Activated CD8-positive, alpha-beta memory T cell treated with anti-CD3 and anti-CD28 coated beads, Interleukin-2, amount 10 ng/mL, durations not matched to agents 7 days and 5 days (primary cell): ENCODE measurements around the gene MEGF8. TPM values are rescaled to one million over a fixed set of nuclear protein-coding genes. Genes with fewer than 3 reads are reported as not detected.
"Not testable (repeated sequence)": the region's sequence is repeated elsewhere in the genome, so short reads cannot be mapped to it uniquely, and the experiment has no call there.

Experiments used
- ATAC-seq: fragments of 150-1000 bp; cut with Tn5 transposase; one replicate; pipeline ENCODE4 v1.10.0; 2021; ENCODE audit warnings: moderate library complexity
- CTCF ChIA-PET: fragments of 350-600 bp; sonication (Branson Sonifier 250); formaldehyde crosslinking; loops from one replicate; lab custom pipeline; 2021; ENCODE audit warnings: antibody characterized with exemption; lab: Charles Lee
- DNase-seq: peaks from one replicate; pipeline ENCODE4 v3.0.0-alpha.2; 2020
- H3K27ac Mint-ChIP-seq: one replicate; pipeline ENCODE4 v1.8.0; 2021; ENCODE audit warnings: mild to moderate bottlenecking, mixed read lengths
- H3K27me3 Mint-ChIP-seq: one replicate; pipeline ENCODE4 v1.8.0; 2021; ENCODE audit warnings: mixed read lengths
- H3K36me3 Mint-ChIP-seq: one replicate; pipeline ENCODE4 v1.8.0; 2021; ENCODE audit warnings: mild to moderate bottlenecking, mixed read lengths
- H3K4me1 Mint-ChIP-seq: one replicate; pipeline ENCODE4 v1.8.0; 2021; ENCODE audit warnings: mixed read lengths
- H3K4me3 Mint-ChIP-seq: one replicate; pipeline ENCODE4 v1.8.0; 2021; ENCODE audit warnings: mild to moderate bottlenecking, moderate library complexity, mixed read lengths
- H3K9me3 Mint-ChIP-seq: one replicate; pipeline ENCODE4 v1.8.0; 2022; ENCODE audit warnings: low read depth, mixed read lengths
- total RNA-seq, 2 experiments: library from RNA; stranded (reverse); gene quantifications; one replicate each; pipeline ENCODE4 v1.2.3, GENCODE V29; 2021

The MEGF8 gene
- total RNA-seq, 2 experiments from 2014 or later: 6.5 TPM

- DNase-seq (no peak), ATAC-seq (no peak)
- Mint-ChIP-seq H3K9me3 (no peaks in the 10 kb centered on the region), H3K4me1 (peaks cover 1% of the 10 kb centered on the region), H3K4me3 (no peak overlapping the region), H3K27ac (no peak overlapping the region), H3K27me3 (no peaks in the 10 kb centered on the region), H3K36me3 (no peaks in the 10 kb centered on the region)
- CTCF ChIA-PET: interaction anchor here (0.8 to 1.1 kb wide), 2 partner anchors 199 to 297 kb away, joined by 3 to 4 read pairs; no protein-coding TSS in a partner anchor
These were observed 6.6 kb downstream of the MEGF8 start for GRCh38 chr19:42332059-42332458.

- H3K4me3 Mint-ChIP-seq: no peak overlapping the region
- CTCF ChIA-PET: interaction anchor here (1.1 kb wide), 1 partner anchor 298 kb away, joined by 4 read pairs; no protein-coding TSS in a partner anchor
- H3K4me1 Mint-ChIP-seq: no peaks in the 10 kb centered on the region
- no peak for DNase-seq
- H3K27me3 Mint-ChIP-seq: no peaks in the 10 kb centered on the region
- no peak for ATAC-seq
- no peaks in the 10 kb centered on the region for H3K9me3 Mint-ChIP-seq
- no peak overlapping the region for H3K27ac Mint-ChIP-seq
- no peaks in the 10 kb centered on the region for H3K36me3 Mint-ChIP-seq
These were observed 7.6 kb downstream of the MEGF8 start for GRCh38 chr19:42333018-42333417.

- H3K4me3 Mint-ChIP-seq: no peak overlapping the region
- ATAC-seq (no peak), DNase-seq (no peak)
- no peaks in the 10 kb centered on the region for H3K4me1 Mint-ChIP-seq
- no peak overlapping the region for H3K27ac Mint-ChIP-seq
- no peaks in the 10 kb centered on the region for H3K27me3 Mint-ChIP-seq
- CTCF ChIA-PET: no interaction called here
- H3K9me3 Mint-ChIP-seq: no peaks in the 10 kb centered on the region
- no peaks in the 10 kb centered on the region for H3K36me3 Mint-ChIP-seq
These were observed 8.7 kb downstream of the MEGF8 start for GRCh38 chr19:42333975-42334696.

GRCh38 chr19:42334697-42335373, 9.4 kb downstream of the MEGF8 start:
- Mint-ChIP-seq H3K27ac (no peak overlapping the region), H3K36me3 (no peaks in the 10 kb centered on the region), H3K9me3 (no peaks in the 10 kb centered on the region), H3K4me1 (no peaks in the 10 kb centered on the region), H3K27me3 (no peaks in the 10 kb centered on the region), H3K4me3 (no peak overlapping the region)
- CTCF ChIA-PET: no interaction called here
- no peak for ATAC-seq
- DNase-seq: no peak

GRCh38 chr19:42335374-42335936, 10.0 kb downstream of the MEGF8 start:
- no peak overlapping the region for H3K4me3 Mint-ChIP-seq
- H3K4me1 Mint-ChIP-seq: no peaks in the 10 kb centered on the region
- DNase-seq (no peak), ATAC-seq (no peak)
- H3K27ac Mint-ChIP-seq: no peak overlapping the region
- no peaks in the 10 kb centered on the region for H3K9me3 Mint-ChIP-seq
- H3K36me3 Mint-ChIP-seq: no peaks in the 10 kb centered on the region
- CTCF ChIA-PET: no interaction called here
- H3K27me3 Mint-ChIP-seq: no peaks in the 10 kb centered on the region

- no peak overlapping the region for H3K27ac Mint-ChIP-seq
These were observed 10.5 kb downstream of the MEGF8 start for GRCh38 chr19:42335971-42336370.

GRCh38 chr19:42339126-42339860, 13.9 kb downstream of the MEGF8 start:
- H3K4me1 Mint-ChIP-seq, DNase-seq, H3K36me3 Mint-ChIP-seq, H3K27me3 Mint-ChIP-seq, H3K4me3 Mint-ChIP-seq, H3K9me3 Mint-ChIP-seq, H3K27ac Mint-ChIP-seq, ATAC-seq, CTCF ChIA-PET: not testable (repeated sequence)

More at GRCh38 chr19:42335971-42336370, 10.5 kb downstream of the MEGF8 start:
- H3K27me3 Mint-ChIP-seq: no peaks in the 10 kb centered on the region
- no peak for ATAC-seq
- no peak for DNase-seq
- no peaks in the 10 kb centered on the region for H3K4me1 Mint-ChIP-seq
- H3K9me3 Mint-ChIP-seq: no peaks in the 10 kb centered on the region
- no peak overlapping the region for H3K4me3 Mint-ChIP-seq
- H3K36me3 Mint-ChIP-seq: no peaks in the 10 kb centered on the region
- CTCF ChIA-PET: no interaction called here

- H3K4me3 Mint-ChIP-seq, H3K27ac Mint-ChIP-seq, DNase-seq, H3K9me3 Mint-ChIP-seq, ATAC-seq, H3K27me3 Mint-ChIP-seq, CTCF ChIA-PET, H3K4me1 Mint-ChIP-seq, H3K36me3 Mint-ChIP-seq: not testable (repeated sequence)
These were observed 14.5 kb downstream of the MEGF8 start for GRCh38 chr19:42339922-42340321.

GRCh38 chr19:42343344-42344110, 18.1 kb downstream of the MEGF8 start:
- CTCF ChIA-PET: interaction anchor here (0.5 to 1.3 kb wide), 3 partner anchors 22 to 309 kb away, joined by 3 read pairs; no protein-coding TSS in a partner anchor
- DNase-seq (no peak), ATAC-seq (no peak)
- Mint-ChIP-seq H3K4me1 (no peaks in the 10 kb centered on the region), H3K36me3 (no peaks in the 10 kb centered on the region), H3K4me3 (no peak overlapping the region), H3K9me3 (no peaks in the 10 kb centered on the region), H3K27me3 (no peaks in the 10 kb centered on the region), H3K27ac (no peak overlapping the region)

GRCh38 chr19:42344336-42344893, 19.0 kb downstream of the MEGF8 start:
- H3K36me3 Mint-ChIP-seq: no peaks in the 10 kb centered on the region
- H3K4me3 Mint-ChIP-seq: no peak overlapping the region
- H3K9me3 Mint-ChIP-seq: no peaks in the 10 kb centered on the region
- DNase-seq (no peak), ATAC-seq (no peak)
- no peak overlapping the region for H3K27ac Mint-ChIP-seq
- H3K4me1 Mint-ChIP-seq: no peaks in the 10 kb centered on the region
- CTCF ChIA-PET: interaction anchor here (0.5 kb wide), 1 partner anchor 309 kb away, joined by 3 read pairs; no protein-coding TSS in a partner anchor
- H3K27me3 Mint-ChIP-seq: no peaks in the 10 kb centered on the region

GRCh38 chr19:42345191-42345812, 19.9 kb downstream of the MEGF8 start:
- Mint-ChIP-seq H3K27me3 (no peaks in the 10 kb centered on the region), H3K27ac (no peak overlapping the region), H3K9me3 (no peaks in the 10 kb centered on the region), H3K4me3 (no peak overlapping the region), H3K4me1 (no peaks in the 10 kb centered on the region), H3K36me3 (no peaks in the 10 kb centered on the region)
- CTCF ChIA-PET: no interaction called here
- ATAC-seq (no peak), DNase-seq (no peak)

GRCh38 chr19:42348211-42348610, 22.8 kb downstream of the MEGF8 start:
- H3K4me3 Mint-ChIP-seq: no peak overlapping the region
- no peaks in the 10 kb centered on the region for H3K36me3 Mint-ChIP-seq
- ATAC-seq: no peak
- DNase-seq: no peak
- CTCF ChIA-PET: no interaction called here
- no peak overlapping the region for H3K27ac Mint-ChIP-seq
- H3K9me3 Mint-ChIP-seq: no peaks in the 10 kb centered on the region
- no peaks in the 10 kb centered on the region for H3K27me3 Mint-ChIP-seq
- no peaks in the 10 kb centered on the region for H3K4me1 Mint-ChIP-seq
